SH-SY5Y (cell line): ENCODE measurements around the gene ZNF644.

Experiments
- GATA2 ChIP-seq: IDR thresholded peaks from 2 replicates; pipeline ENCODE4 v1.6.1; 2011; ENCODE audit warnings: mild to moderate bottlenecking, low read depth, low read length
- GATA3 ChIP-seq: IDR thresholded peaks from 2 replicates; pipeline ENCODE4 v1.6.1; 2011; ENCODE audit warnings: low read depth, mild to moderate bottlenecking, low read length, moderate library complexity

DNA sequence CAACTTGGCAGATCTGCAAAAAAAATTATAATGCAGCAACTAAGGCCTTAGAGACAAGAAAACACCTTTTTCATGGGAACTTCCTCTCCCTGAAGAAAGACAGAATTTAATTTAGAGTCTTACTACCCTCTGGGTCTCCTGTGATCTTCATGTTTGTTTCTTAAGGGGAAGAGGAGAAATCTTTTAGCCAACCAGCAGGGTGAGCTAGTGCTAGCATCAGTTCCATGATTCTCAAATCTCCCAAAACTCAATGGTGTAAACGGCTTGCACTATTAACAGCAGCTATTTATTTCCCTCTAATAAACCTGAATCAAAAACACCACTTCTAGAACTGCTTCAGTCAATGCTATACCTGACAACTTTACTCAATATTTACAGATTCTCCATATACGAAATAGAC is 3.8 kb downstream of the ZNF644 start:
- TF ChIP-seq GATA3: no peak
- TF ChIP-seq GATA2: no peak
